ENCODE measurements around the gene ASIC1.

ASIC1 gene

DNA sequence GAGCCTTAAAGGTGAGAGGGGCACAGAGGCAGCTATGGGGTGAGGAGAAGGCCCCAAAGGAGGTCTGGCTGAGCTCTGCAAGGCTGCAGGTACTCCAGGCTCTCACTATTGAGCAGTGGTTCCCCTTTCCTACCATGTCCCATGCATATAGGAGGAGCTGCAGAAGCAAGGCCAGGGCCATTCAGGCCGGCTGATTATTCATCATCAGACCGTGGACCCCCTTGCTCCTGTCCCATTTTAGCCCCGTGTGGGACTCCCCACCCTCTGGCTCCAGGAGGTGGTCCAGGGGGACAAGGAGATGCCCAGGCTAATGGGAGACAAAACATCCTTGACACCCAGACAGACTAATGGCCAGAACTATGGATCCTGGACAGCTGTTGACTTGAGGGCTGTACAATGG, 49.5 kb downstream of the ASIC1 start:
- DNase-seq (ENCODE audit: low read depth in 1 of 2, low spot score in 1 of 2): no peak

DNA sequence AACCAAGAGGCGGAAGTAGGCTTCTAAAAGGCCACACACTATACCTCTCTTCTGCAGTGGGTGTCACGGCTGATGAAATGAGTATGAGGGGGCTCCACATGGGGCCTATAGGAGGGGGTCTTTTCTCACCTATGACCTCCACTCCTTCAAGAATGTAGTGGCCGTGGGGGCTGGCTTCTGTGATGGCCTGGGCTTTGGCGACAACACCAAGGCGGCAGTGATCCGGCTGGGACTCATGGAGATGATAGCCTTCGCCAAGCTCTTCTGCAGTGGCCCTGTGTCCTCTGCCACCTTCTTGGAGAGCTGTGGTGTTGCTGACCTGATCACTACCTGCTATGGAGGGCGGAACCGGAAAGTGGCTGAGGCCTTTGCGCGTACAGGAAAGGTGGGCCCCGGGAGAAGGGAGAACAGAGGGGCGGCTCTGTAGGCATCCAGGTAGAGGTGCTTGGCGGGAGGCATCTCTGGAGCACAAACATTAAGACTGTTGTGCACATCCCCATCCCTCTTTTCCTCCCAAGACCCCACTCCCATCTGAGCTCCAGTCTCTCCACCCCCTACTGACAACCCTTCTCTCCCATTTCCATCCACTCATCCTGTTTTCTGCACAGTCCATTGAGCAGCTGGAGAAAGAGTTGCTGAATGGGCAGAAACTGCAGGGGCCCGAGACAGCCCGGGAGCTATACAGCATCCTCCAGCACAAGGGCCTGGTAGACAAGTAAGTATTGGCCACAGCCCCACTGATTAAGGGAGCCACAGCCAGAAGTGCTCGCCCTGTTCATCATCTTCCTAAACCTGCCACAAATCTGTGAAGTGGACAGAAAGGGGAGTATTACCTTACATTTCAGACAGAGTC, 50.2 kb downstream of the ASIC1 start:
- no peak for DNase-seq (ENCODE audit: low read depth in 1 of 2, low spot score in 1 of 2)

DNA sequence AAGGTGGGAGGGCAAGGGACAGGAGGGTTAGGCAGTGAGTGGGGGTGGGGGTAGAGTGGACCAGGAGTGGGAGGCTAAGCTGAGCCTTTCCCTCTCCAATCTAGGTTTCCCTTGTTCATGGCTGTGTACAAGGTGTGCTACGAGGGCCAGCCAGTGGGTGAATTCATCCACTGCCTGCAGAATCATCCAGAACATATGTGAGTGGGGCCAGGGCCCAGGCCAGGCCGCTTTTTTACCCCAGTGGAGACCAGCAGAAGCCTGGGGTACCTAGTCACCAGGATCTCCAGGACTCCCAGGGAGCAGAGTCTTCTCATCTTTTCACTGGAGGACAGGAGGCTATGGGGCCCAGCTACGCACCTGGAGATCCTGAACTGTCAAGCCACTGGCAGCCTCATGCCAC, 51.9 kb downstream of the ASIC1 start:
- no peak for DNase-seq (ENCODE audit: low read depth in 1 of 2, low spot score in 1 of 2)

GRCh38 chr12:50110127-50110761, 52.8 kb downstream of the ASIC1 start:
- DNase-seq (ENCODE audit: low read depth in 1 of 2, low spot score in 1 of 2): no peak

- no peak for DNase-seq (ENCODE audit: low read depth in 1 of 2, low spot score in 1 of 2)
These were observed 53.5 kb downstream of the ASIC1 start for GRCh38 chr12:50110762-50111351.

GRCh38 chr12:50111395-50111692, 53.9 kb downstream of the ASIC1 start:
- no peak for DNase-seq (ENCODE audit: low read depth in 1 of 2, low spot score in 1 of 2)

DNA sequence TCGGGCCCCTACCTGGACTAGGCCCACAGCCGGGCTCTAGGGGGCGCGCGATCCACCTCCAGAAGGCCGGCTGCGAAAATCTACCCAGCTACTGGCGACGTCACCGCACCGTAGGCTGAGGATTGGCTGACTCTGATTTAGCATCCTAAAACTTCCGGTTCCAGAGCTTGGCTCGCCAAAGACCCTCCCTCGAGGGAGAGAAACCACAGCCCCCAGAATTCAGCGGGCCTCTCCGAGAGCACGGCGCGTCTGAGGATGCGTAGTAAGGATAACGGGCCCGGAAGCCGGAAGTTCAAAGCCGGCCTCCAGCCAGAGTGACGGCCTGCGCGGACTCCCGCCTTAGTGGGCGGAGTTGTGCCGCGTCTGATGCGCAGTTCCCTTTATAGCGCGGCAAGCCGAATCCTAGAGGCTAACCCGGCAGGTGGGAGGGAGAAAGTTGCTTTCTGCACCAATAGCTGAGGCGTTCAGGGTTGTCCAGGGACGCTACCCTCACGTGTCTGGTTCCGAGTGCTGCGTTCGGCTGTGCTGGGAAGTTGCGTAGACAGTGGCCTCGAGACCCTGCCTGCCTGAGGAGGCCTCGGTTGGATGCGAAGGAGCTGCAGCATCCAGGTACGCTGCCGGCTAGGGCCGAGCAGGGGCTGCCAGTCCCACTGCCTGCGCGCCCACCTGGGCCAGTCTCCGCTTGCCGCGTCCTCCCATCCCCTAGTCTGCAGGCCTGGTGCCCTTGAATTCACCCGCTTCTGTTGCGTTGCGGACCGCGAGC, 54.5 kb downstream of the ASIC1 start, which contains the start of gene COX14:
COX14 (plus strand) TSS at position 544 of the 763 bp plus-strand sequence. CDS start 7,808 bp downstream, outside the sequence.
- peak; percentile 97 to 98 for DNase-seq (ENCODE audit: low read depth in 1 of 2, low spot score in 1 of 2)

DNA sequence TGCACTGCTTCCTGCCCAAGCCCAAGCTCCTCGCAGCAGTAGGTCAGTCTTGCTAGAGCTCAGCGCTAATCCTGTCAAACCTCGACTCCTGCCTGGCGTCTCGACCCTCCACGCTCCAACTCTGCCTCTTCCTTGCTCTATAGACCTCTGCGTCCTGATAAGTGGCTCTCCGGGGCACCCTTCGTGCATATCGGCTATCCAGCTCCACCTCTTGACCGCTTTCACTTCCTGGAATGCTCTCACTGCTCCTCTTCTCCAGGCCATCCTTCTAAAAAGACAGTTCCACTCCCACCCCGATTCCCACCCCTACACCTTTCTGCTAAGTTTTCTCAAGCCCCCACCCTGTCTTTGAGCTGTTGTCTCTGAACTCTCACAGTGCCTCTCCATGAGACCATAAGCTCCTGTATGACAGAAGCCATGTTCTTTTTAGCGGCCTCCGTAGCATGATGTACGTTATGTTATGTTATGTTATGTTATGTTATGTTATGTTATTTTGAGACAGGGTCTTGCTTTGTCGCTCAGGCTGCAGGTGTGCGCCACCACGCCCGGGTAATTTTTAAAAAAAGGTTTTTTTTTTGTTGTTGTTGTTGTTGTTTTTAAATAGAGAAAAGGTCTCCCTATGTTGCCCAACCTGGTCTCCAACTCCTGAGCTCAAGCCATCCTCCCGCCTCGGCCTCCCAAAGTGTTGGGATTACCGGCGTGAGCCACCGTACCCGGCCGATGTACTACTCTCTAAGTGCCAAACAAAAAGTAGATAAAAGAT, 55.2 kb downstream of the ASIC1 start:
- no peak for DNase-seq (ENCODE audit: low read depth in 1 of 2, low spot score in 1 of 2)

DNA sequence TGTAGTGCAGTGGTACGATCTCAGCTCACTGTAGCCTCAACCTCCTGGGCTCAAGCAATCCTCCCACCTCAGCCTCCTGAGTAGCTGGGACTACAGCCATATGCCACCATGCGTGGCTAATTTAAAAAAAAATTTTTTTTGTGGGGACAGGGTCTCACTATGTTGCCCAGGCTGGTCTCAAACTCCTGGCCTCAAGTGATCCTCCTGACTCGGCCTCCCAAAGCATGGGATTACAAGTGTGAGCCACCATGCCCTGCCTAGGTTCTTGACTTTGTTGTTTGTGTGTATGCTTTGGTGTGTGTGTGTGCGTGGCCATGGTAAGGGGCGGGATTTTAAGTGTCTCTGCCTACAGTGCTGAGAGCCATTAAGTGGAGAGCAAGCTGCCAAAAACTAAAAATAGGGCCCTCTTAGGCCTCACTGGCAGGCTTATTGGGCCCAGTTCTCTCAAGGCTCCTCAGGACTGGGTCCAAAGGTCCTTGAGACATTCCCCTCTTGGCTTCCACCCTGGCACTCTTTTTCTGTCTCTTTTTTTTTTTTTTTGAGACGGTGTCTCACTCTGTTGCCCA, 59.7 kb downstream of the ASIC1 start:
- no peak for DNase-seq (ENCODE audit: low read depth in 1 of 2, low spot score in 1 of 2)

GRCh38 chr12:50119387-50119786, 62.0 kb downstream of the ASIC1 start:
- DNase-seq (ENCODE audit: low read depth in 1 of 2, low spot score in 1 of 2): no peak

- no peak for DNase-seq (ENCODE audit: low read depth in 1 of 2, low spot score in 1 of 2)
These were observed 63.1 kb downstream of the ASIC1 start for GRCh38 chr12:50120521-50120920.

DNA sequence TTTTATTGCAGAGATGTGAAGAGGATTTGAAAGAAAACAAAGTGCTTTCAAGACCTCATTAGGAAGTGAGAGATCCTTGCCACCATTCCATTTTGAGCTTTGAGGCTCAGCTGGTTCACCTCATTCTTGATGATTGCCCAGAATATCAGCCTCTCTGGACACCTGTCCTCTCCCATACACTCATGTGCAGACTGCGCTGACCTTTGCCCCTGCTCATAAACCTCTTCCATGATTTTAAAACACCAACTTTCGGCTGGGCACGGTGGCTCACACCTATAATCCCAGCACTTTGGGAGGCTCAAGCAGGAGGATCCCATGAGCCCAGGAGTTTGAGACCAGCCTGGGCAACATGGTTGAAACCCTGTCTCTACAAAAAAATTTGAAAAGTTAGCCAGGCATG, 63.6 kb downstream of the ASIC1 start:
- DNase-seq (ENCODE audit: low read depth in 1 of 2, low spot score in 1 of 2): no peak

DNA sequence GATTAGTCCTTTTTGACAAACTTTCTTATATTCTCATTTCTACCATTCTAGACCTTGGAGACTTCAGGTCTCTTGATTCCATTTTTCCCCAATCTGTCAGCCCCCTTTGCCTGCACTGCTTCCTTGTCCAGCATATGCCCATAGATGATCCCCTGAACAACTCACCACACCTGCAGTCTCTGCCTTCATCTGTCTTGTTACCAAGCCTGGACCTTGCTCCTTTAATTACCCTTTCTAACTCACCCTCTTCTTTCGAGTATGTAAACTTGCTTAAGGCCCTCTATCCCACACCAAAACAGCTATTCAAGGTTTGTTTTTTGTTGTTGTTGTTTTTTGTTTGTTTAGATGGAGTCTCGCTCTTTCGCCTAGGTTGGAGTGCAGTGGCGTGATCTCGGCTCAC, 64.2 kb downstream of the ASIC1 start:
- no peak for DNase-seq (ENCODE audit: low read depth in 1 of 2, low spot score in 1 of 2)

DNA sequence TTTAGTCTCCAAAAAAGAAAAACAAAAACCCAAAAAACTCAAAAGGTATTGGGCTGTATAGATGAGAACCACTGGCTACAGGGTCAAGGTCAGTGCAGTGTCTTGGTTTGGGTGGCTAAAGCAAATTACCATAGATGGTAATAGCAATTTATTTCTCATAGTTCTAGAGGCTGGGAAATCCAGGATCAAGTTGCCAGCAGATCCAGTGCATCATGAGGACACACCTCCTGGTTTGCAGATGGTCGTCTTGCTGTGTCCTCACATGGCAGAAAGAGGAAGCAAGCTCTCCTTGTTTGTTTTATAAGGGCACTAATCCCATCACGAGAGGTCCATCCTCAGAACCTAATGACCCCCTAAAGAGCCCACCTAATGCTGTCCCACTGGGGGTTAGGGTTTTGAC, 65.8 kb downstream of the ASIC1 start:
- DNase-seq (ENCODE audit: low read depth in 1 of 2, low spot score in 1 of 2): no peak

DNA sequence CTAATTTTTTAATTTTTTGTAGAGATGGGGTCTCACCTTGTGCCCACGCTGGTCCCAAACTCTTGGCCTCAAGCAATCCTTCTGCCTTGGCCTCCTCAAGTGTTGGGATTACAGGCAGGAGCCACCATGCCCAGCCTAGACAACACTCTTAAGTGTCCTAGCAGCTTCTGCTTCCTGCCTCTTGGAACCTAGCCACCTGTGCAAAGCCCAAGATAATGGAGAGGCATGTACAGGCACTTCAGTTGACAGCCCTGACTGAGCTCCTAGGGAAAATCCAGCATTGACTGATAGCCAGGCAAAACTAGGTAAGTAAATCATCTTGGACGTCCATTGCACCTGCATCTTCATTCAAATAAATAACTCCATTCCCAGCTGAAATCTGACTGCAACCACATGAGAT, 70.2 kb downstream of the ASIC1 start:
- DNase-seq (ENCODE audit: low read depth in 1 of 2, low spot score in 1 of 2): no peak

DNA sequence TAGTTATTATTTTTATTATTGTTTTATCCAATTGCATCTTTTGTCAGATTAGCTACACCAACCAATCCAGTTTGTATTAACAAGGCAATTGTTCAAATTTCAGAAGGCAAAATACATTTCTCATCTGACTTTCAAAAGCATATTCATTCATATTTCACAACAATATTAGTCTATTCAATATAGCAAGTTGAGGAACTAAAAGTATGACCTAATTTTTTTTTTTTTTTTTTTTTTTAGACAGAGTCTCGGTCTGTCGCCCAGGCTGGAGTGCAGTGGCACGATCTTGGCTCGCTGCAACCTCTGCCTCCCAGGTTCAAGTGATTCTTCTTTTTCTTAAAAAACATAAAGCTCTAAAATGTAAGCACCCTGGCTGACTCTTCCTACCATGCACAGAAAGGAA, 71.9 kb downstream of the ASIC1 start:
- no peak for DNase-seq (ENCODE audit: low read depth in 1 of 2, low spot score in 1 of 2)

GRCh38 chr12:50132505-50133135, 75.2 kb downstream of the ASIC1 start:
- DNase-seq (ENCODE audit: low read depth in 1 of 2, low spot score in 1 of 2): no peak
